Neural cell (in vitro differentiated cells): ENCODE results near the gene TRIM56.

Experiments used
- CTCF ChIP-seq: fragments of 450-650 bp; IDR thresholded peaks from 2 replicates; pipeline ENCODE4 v1.5.1; 2014; ENCODE audit warnings: antibody characterized with exemption, mild to moderate bottlenecking, moderate library complexity; ENCODE audit not compliant: poor library complexity, severe bottlenecking
- EP300 ChIP-seq: fragments of 450-650 bp; conservative IDR thresholded peaks from 2 replicates; pipeline ENCODE4 v1.6.1; 2014; ENCODE audit warnings: antibody characterized with exemption, mild to moderate bottlenecking, moderate library complexity; ENCODE audit not compliant: poor library complexity, severe bottlenecking
- EZH2 ChIP-seq: fragments of 200-600, 300-800 bp; shearing (Covaris generic), sonication (generic); IDR thresholded peaks from 2 replicates; pipeline ENCODE4 v1.6.1; 2014; ENCODE audit warnings: antibody characterized with exemption, low read length, borderline replicate concordance, mild to moderate bottlenecking; ENCODE audit not compliant: insufficient read depth, poor library complexity, severe bottlenecking
- MXI1 ChIP-seq: fragments of 450-650 bp; conservative IDR thresholded peaks from 2 replicates; pipeline ENCODE4 v1.6.1; 2014; ENCODE audit warnings: antibody characterized with exemption, mild to moderate bottlenecking; ENCODE audit not compliant: poor library complexity, severe bottlenecking
- POLR2AphosphoS5 ChIP-seq: IDR thresholded peaks from 2 replicates; pipeline ENCODE4 v1.6.1; 2012
- RAD21 ChIP-seq: fragments of 450-650 bp; conservative IDR thresholded peaks from 2 replicates; pipeline ENCODE4 v1.6.1; 2014; ENCODE audit warnings: antibody characterized with exemption, mild to moderate bottlenecking, moderate library complexity
- REST ChIP-seq: IDR thresholded peaks from 2 replicates; pipeline ENCODE4 v1.6.1; 2012; ENCODE audit warnings: borderline replicate concordance
- SMC3 ChIP-seq: fragments of 450-650 bp; conservative IDR thresholded peaks from 2 replicates; pipeline ENCODE4 v1.6.1; 2014; ENCODE audit warnings: antibody characterized with exemption, mild to moderate bottlenecking, moderate library complexity; ENCODE audit not compliant: poor library complexity
- TAF1 ChIP-seq: IDR thresholded peaks from 2 replicates; pipeline ENCODE4 v1.6.1; 2012; ENCODE audit warnings: low read depth

- TF ChIP-seq EP300 (no peak), CTCF (no peak), TAF1 (no peak), POLR2AphosphoS5 (no peak), MXI1 (no peak), REST (no peak), EZH2 (no peak), SMC3 (no peak), RAD21 (no peak)
Measured at GRCh38 chr7:101118856-101119255, 33.6 kb downstream of the TRIM56 start.
